Fibroblast of the aortic adventitia (primary cell): ENCODE results near the gene ADAM12. TPM values are rescaled to one million over a fixed set of nuclear protein-coding genes. Genes with fewer than 3 reads are reported as not detected.

ENCODE experiments used
- DNase-seq: peaks from one replicate; pipeline ENCODE4 v3.0.0-alpha.2; 2010; ENCODE audit warnings: low read depth
- H3K4me3 ChIP-seq: 2 replicates; pipeline ENCODE4 v1.5.1; 2011; ENCODE audit warnings: low read depth, mild to moderate bottlenecking, control low read depth, low read length, moderate library complexity
- total RNA-seq: library from RNA; depleted of rRNA; stranded (reverse); fragments of >200 nt; gene quantifications from 2 replicates; pipeline ENCODE4 v1.2.3, GENCODE V29; 2012; ENCODE audit warnings: low replicate concordance
- TF ChIP-seq, protein P1 (sequence below): IDR thresholded peaks from 2 replicates; pipeline ENCODE4 v1.5.1; 2011; ENCODE audit warnings: mild to moderate bottlenecking, low read length, control low read depth, inconsistent platforms; ENCODE audit not compliant: insufficient read depth

ADAM12 gene
- total RNA-seq, 1 donor: 82.7 TPM

- no peak for DNase-seq
Observed at GRCh38 chr10:125984346-125984745, 403.9 kb downstream of the ADAM12 start.

DNA sequence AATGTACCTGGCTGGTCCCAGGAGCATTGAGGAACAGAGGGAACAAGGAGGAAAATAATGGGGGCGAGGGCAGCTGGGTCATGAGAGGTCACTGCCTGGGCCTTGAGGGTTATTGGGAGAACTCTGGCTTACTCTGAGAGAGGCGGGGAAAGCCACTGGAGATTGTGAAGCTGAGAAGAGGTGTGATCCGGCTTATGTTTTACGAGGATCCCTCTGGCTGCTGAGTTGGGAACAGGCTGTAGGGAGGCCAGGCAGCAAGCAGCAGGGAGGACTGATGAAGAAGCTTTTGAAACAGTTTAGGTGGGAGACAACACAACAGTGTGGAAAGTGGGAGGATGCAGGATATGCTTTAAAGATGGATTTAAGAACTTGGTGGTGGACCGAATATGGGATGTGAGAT is 404.6 kb downstream of the ADAM12 start:
- TF ChIP-seq, protein P1, sequence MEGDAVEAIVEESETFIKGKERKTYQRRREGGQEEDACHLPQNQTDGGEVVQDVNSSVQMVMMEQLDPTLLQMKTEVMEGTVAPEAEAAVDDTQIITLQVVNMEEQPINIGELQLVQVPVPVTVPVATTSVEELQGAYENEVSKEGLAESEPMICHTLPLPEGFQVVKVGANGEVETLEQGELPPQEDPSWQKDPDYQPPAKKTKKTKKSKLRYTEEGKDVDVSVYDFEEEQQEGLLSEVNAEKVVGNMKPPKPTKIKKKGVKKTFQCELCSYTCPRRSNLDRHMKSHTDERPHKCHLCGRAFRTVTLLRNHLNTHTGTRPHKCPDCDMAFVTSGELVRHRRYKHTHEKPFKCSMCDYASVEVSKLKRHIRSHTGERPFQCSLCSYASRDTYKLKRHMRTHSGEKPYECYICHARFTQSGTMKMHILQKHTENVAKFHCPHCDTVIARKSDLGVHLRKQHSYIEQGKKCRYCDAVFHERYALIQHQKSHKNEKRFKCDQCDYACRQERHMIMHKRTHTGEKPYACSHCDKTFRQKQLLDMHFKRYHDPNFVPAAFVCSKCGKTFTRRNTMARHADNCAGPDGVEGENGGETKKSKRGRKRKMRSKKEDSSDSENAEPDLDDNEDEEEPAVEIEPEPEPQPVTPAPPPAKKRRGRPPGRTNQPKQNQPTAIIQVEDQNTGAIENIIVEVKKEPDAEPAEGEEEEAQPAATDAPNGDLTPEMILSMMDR: no peak

More at GRCh38 chr10:125984346-125984745, 403.9 kb downstream of the ADAM12 start:
- H3K4me3 ChIP-seq: no peak overlapping the region
- TF ChIP-seq, protein P1: no peak

DNA sequence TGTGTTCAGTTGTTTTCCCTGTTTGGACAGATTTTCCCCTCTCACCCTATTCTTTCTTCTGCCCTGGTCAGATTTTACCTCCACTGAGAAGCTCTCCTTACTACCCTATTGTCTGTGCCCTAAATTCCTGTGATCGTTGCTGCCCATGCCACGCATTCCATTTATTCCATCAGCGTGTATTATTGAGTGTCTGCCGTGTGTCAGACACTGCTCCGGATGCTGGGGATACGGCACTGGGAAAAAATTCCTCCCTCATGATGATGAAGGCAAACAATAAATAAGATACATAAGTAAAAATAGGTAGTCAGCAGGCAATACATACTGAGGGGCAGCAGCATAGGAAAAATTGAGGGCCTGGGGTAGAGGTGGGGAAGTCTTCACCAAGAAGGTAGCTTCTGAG is 405.1 kb downstream of the ADAM12 start:
- no peak overlapping the region for H3K4me3 ChIP-seq
- no peak for DNase-seq
- TF ChIP-seq, protein P1: no peak

More for the DNA sequence above, 404.6 kb downstream of the ADAM12 start:
- H3K4me3 ChIP-seq: no peak overlapping the region
- no peak for DNase-seq

DNA sequence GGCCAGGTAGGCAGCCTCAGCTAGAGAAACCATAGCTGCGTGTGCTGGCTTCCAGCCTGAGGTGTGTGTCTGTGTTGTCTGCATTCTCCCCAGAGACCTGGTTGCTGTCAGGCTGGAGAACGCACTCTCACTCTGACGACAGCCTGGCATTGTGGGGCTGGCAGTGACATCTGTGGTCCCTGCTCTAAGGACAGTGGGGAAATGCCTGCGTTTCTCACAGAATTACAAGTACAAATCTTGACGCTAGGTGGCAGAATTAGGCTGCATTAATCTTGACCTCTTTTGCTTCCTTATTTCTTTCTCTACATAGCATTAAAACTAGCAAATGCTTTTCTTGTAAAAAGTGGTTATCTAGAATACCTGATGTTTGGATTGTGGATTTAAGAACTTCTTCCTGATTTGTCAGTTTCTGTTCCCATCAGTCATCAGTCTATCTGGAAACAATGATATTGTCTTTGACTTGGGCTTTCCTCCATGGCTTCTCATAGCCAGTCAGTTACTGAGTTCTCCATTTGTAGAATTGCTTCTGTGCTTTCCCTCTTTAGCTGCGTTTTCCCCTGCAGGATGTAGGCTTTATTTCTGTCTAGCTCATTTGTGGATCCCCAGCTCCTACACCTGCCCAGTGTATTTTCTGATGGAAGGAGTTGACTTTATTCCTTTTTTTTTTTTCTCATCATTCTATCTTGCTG is 405.9 kb downstream of the ADAM12 start:
- TF ChIP-seq, protein P1: peak; percentile 53

GRCh38 chr10:125980521-125981035 is 407.7 kb downstream of the ADAM12 start:
- H3K4me3 ChIP-seq: no peak overlapping the region
- DNase-seq: no peak
- TF ChIP-seq, protein P1: no peak

More for the DNA sequence above, 405.9 kb downstream of the ADAM12 start:
- DNase-seq: peak; percentile 86
- H3K4me3 ChIP-seq: no peak overlapping the region

GRCh38 chr10:125979976-125980375 is 408.3 kb downstream of the ADAM12 start:
- TF ChIP-seq, protein P1: no peak
- no peak overlapping the region for H3K4me3 ChIP-seq
- no peak for DNase-seq
